Smooth muscle cell (in vitro differentiated cells): ENCODE results near the gene ADGRL3. TPM values are rescaled to one million over a fixed set of nuclear protein-coding genes. Genes with fewer than 3 reads are reported as not detected.
"Not testable (repeated sequence)": the region's sequence is repeated elsewhere in the genome, so short reads cannot be mapped to it uniquely, and the experiment has no call there.

Experiments used
- DNase-seq: peaks from one replicate; lab custom pipeline; 2025; ENCODE audit not compliant: unreplicated experiment; lab: John Stamatoyannopoulos, UW
- H2AFZ ChIP-seq: fragments of 200-600 bp; sonication (generic); 2 replicates; pipeline ENCODE4 v1.6.0; 2016; ENCODE audit warnings: antibody characterized with exemption, low read depth, mild to moderate bottlenecking
- H3F3A ChIP-seq: fragments of 200-600 bp; sonication (generic); 2 replicates; pipeline ENCODE4 v1.6.0; 2017; ENCODE audit warnings: antibody characterized with exemption, low read depth
- H3K27ac ChIP-seq: fragments of 200-600 bp; sonication (generic); 2 replicates; pipeline ENCODE4 v1.5.1; 2016; ENCODE audit warnings: low read depth, mild to moderate bottlenecking
- H3K27me3 ChIP-seq: fragments of 200-600 bp; sonication (generic); 2 replicates; pipeline ENCODE4 v1.6.1; 2016; ENCODE audit warnings: low read depth, mild to moderate bottlenecking
- H3K36me3 ChIP-seq: fragments of 200-600 bp; sonication (generic); 2 replicates; pipeline ENCODE4 v1.5.1; 2016; ENCODE audit warnings: low read depth
- H3K4me1 ChIP-seq: fragments of 200-600 bp; sonication (generic); 2 replicates; pipeline ENCODE4 v1.5.1; 2016; ENCODE audit warnings: low read depth
- H3K4me2 ChIP-seq: fragments of 200-600 bp; sonication (generic); 2 replicates; pipeline ENCODE4 v1.6.0; 2016; ENCODE audit warnings: mild to moderate bottlenecking
- H3K4me3 ChIP-seq: fragments of 200-600 bp; sonication (generic); 2 replicates; pipeline ENCODE4 v1.5.1; 2016; ENCODE audit warnings: mild to moderate bottlenecking
- H3K79me2 ChIP-seq: fragments of 200-600 bp; sonication (generic); 2 replicates; pipeline ENCODE4 v1.6.0; 2016; ENCODE audit warnings: low read depth, mild to moderate bottlenecking
- H3K9ac ChIP-seq: fragments of 200-600 bp; sonication (generic); 2 replicates; pipeline ENCODE4 v1.6.0; 2016; ENCODE audit warnings: low read depth
- H3K9me3 ChIP-seq: fragments of 200-600 bp; sonication (generic); replicated peaks from 2 replicates; pipeline ENCODE4 v1.5.1; 2016; ENCODE audit warnings: low read depth
- H4K20me1 ChIP-seq: fragments of 200-600 bp; sonication (generic); 2 replicates; pipeline ENCODE4 v1.6.0; 2016; ENCODE audit warnings: low read depth
- CTCF ChIP-seq: fragments of 200-600 bp; sonication (generic); IDR thresholded peaks from 2 replicates; pipeline ENCODE4 v1.5.1; 2017; ENCODE audit warnings: borderline replicate concordance, mild to moderate bottlenecking, antibody characterized with exemption; ENCODE audit not compliant: insufficient read depth, poor library complexity, severe bottlenecking
- WGBS: methylation state at CpG from one replicate; pipeline ENCODE4 v1.1.7; 2016; ENCODE audit warnings: low lambda C conversion rate; 5-methylcytosine and 5-hydroxymethylcytosine counted together
- polyA plus RNA-seq: library from polyadenylated mRNA; unstranded; fragments of >200 nt; fragmentation: Nextera tagmentation; extraction: Ambion mirVana; gene quantifications from 2 replicates; pipeline ENCODE4 v1.2.1, GENCODE V29; 2016
- total RNA-seq: library from RNA; depleted of rRNA; stranded (reverse); fragments of >200 nt; gene quantifications from 2 replicates; pipeline ENCODE4 v1.2.3, GENCODE V29; 2014

The ADGRL3 gene
- total and polyA plus RNA-seq, 2 experiments from 2014 or later: 2.4 to 9.5 TPM

DNA sequence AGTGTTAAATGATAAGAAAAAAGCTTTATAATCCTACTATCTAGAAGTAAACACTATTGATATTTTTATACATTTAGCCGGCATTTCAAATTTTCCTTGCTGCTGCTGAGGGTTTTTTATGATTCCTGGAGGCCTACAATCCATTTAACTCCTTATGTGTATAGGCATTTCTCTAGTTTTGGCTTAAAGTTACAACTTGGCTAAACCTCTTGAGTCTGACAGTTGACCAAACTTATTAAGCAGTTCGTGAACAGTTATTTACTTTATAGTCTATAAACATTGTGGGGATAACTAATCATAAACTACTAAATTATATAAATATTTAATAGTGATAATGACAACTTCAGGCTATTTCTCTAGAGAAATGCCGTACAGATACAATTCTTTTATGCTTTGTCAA lies 141.9 kb downstream of the ADGRL3 start:
- Histone ChIP-seq H3K27ac (no peak overlapping the region), H3K4me2 (no peak overlapping the region), H4K20me1 (no peaks in the 10 kb centered on the region), H3K27me3 (no peaks in the 10 kb centered on the region), H3K36me3 (no peaks in the 10 kb centered on the region), H3F3A (no peaks in the 10 kb centered on the region), H3K79me2 (no peaks in the 10 kb centered on the region), H3K9me3 (no peaks in the 10 kb centered on the region), H2AFZ (no peak overlapping the region), H3K4me1 (peaks cover 7% of the 10 kb centered on the region), H3K9ac (no peak overlapping the region), H3K4me3 (no peak overlapping the region)
- no peak for DNase-seq
- 87% methylated on average over 3 of the region's 3 CpGs for WGBS
- TF ChIP-seq CTCF: no peak

DNA sequence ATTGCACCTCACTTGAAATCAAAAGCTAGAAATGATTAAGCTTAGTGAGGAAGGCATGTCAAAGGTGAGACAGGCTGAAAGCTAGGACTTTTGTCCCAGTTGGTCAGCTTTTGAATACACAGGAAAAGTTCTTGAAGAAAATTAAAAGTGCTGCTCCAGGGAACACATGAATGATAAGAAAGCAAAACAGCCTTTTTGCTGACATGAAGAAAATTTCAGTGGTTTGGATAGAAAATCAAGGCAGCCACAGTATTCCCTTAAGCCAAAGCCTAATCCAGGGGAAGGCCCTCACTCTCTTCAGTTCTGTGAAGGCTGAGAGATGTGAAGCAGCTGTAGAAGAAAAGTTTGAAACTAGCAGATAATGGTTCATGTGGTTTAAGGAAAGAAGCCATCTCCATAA lies 150.8 kb downstream of the ADGRL3 start:
- no peaks in the 10 kb centered on the region for H4K20me1 ChIP-seq
- no peak overlapping the region for H3K4me2 ChIP-seq
- H3K36me3 ChIP-seq: no peaks in the 10 kb centered on the region
- H3K9me3 ChIP-seq: no peaks in the 10 kb centered on the region
- no peak overlapping the region for H3K4me3 ChIP-seq
- H3K27ac ChIP-seq: no peak overlapping the region
- DNase-seq: no peak
- no peaks in the 10 kb centered on the region for H3F3A ChIP-seq
- H2AFZ ChIP-seq: no peak overlapping the region
- H3K79me2 ChIP-seq: no peaks in the 10 kb centered on the region
- no peak for TF ChIP-seq CTCF
- H3K9ac ChIP-seq: no peak overlapping the region
- H3K4me1 ChIP-seq: no peaks in the 10 kb centered on the region
- H3K27me3 ChIP-seq: no peaks in the 10 kb centered on the region

DNA sequence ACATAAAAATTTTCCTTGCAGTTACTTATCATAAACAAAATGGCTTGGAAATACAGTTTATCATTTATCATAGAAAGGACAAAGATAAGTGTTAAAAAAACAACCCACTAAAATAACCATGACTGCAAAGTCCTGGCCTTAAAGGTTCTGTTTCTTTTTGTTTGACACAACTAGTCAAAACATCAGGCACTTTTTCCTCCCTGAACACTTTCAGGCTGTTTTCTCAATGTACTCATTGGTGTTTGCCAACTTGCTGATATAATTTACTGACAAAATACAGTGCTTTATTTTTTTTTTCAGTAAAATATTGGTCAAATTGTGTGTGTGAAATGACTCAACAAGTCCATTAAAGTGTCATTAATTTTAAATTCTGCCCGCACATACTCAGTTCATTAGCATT lies 156.6 kb downstream of the ADGRL3 start:
- Histone ChIP-seq H3K79me2 (no peaks in the 10 kb centered on the region), H3K4me2 (no peak overlapping the region), H3K27ac (no peak overlapping the region), H3K4me1 (no peaks in the 10 kb centered on the region), H2AFZ (no peak overlapping the region), H3K36me3 (no peaks in the 10 kb centered on the region), H3K27me3 (no peaks in the 10 kb centered on the region), H3F3A (no peaks in the 10 kb centered on the region), H3K9me3 (no peaks in the 10 kb centered on the region), H4K20me1 (no peaks in the 10 kb centered on the region), H3K4me3 (no peak overlapping the region), H3K9ac (no peak overlapping the region)
- 86% methylated on average over 1 of the region's 1 CpG for WGBS
- DNase-seq: no peak
- no peak for TF ChIP-seq CTCF

GRCh38 chr4:61359301-61359700 lies 159.2 kb downstream of the ADGRL3 start:
- no peak for DNase-seq
- Histone ChIP-seq H3F3A (no peaks in the 10 kb centered on the region), H2AFZ (no peak overlapping the region), H3K9me3 (no peaks in the 10 kb centered on the region), H3K4me1 (no peaks in the 10 kb centered on the region), H3K4me2 (no peak overlapping the region), H3K9ac (no peak overlapping the region), H3K79me2 (no peaks in the 10 kb centered on the region), H4K20me1 (no peaks in the 10 kb centered on the region), H3K27ac (no peak overlapping the region), H3K27me3 (no peaks in the 10 kb centered on the region), H3K4me3 (no peak overlapping the region), H3K36me3 (no peaks in the 10 kb centered on the region)
- whole genome bisulfite sequencing: 56% methylated on average over 3 of the region's 3 CpGs
- no peak for TF ChIP-seq CTCF

- H2AFZ ChIP-seq, H3K4me3 ChIP-seq, H3K4me2 ChIP-seq, H3K36me3 ChIP-seq, H4K20me1 ChIP-seq, H3K9me3 ChIP-seq, H3K27me3 ChIP-seq, H3K27ac ChIP-seq, H3K79me2 ChIP-seq, H3F3A ChIP-seq, DNase-seq, H3K9ac ChIP-seq: not testable (repeated sequence)
- peaks cover 25% of the 10 kb centered on the region for H3K4me1 ChIP-seq
- WGBS: 92% methylated on average over 25 of the region's 26 CpGs
These were observed 172.7 kb downstream of the ADGRL3 start for GRCh38 chr4:61372817-61373216.
